ENCODE results near the gene STARD9. TPM values are rescaled to one million over a fixed set of nuclear protein-coding genes. Genes with fewer than 3 reads are reported as not detected.

STARD9 gene
- total and polyA plus RNA-seq, 2 of the 4 experiments (the other 2 are of a cell fraction): 2.0 to 3.2 TPM

DNA sequence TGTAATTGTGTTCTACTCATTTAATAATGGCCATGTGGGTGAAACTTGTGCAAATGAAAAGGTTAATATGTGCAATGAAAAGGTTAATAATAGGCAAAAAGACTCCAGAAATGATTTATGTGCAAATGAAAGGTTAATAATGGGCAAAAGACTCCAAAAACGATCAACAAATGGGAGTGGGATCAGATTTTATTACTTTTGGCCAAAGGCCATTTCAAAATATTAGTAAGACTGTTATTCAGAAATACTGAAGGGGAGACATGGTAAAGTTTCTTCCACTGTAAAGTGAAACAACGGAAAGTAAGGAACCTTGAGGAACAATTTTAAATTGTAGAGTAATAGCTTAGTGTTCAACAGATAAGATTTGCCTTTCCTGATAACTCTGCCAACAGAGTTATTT is 40.7 kb downstream of the STARD9 start:
- H3K56ac ChIP-seq (ENCODE audit: extremely low read depth, insufficient read depth, low read length): no peak overlapping the region
- no peak overlapping the region for H2BK15ac ChIP-seq (ENCODE audit: low read depth, low read length)
- no peak overlapping the region for H3K14ac ChIP-seq (replicated peaks; ENCODE audit: low read depth, low read length)
- dilution Hi-C loops (cut with HindIII; ENCODE audit: low sequenced_read_pairs, unreplicated experiment): no loop called here
- no peak for TF ChIP-seq BHLHE40 (IDR thresholded peaks at IDR 0.05; ENCODE audit: low read depth, low read length)
- TF ChIP-seq CHD1 (IDR thresholded peaks at IDR 0.05; ENCODE audit: low read depth, low read length): no peak
- TF ChIP-seq FOS (IDR thresholded peaks at IDR 0.05; ENCODE audit: low read depth, low read length): no peak
- no peak for TF ChIP-seq NFE2L2 (IDR thresholded peaks at IDR 0.05; ENCODE audit: low read depth, low read length)
- TF ChIP-seq SMC3 (IDR thresholded peaks at IDR 0.05; ENCODE audit: low read depth, low read length): no peak
- TF ChIP-seq MAFK (IDR thresholded peaks at IDR 0.05; ENCODE audit: low read depth, low read length): no peak
- no peak for TF ChIP-seq RFX5 (IDR thresholded peaks at IDR 0.05; ENCODE audit: low read depth, low read length)
- TF ChIP-seq, protein P1, sequence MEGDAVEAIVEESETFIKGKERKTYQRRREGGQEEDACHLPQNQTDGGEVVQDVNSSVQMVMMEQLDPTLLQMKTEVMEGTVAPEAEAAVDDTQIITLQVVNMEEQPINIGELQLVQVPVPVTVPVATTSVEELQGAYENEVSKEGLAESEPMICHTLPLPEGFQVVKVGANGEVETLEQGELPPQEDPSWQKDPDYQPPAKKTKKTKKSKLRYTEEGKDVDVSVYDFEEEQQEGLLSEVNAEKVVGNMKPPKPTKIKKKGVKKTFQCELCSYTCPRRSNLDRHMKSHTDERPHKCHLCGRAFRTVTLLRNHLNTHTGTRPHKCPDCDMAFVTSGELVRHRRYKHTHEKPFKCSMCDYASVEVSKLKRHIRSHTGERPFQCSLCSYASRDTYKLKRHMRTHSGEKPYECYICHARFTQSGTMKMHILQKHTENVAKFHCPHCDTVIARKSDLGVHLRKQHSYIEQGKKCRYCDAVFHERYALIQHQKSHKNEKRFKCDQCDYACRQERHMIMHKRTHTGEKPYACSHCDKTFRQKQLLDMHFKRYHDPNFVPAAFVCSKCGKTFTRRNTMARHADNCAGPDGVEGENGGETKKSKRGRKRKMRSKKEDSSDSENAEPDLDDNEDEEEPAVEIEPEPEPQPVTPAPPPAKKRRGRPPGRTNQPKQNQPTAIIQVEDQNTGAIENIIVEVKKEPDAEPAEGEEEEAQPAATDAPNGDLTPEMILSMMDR (conservative IDR thresholded peaks at IDR 0.05; ENCODE audit: low read depth, low read length): no peak
- TF ChIP-seq POLR2A (IDR thresholded peaks at IDR 0.05; ENCODE audit: low read depth, low read length): no peak
- TF ChIP-seq, protein P2, sequence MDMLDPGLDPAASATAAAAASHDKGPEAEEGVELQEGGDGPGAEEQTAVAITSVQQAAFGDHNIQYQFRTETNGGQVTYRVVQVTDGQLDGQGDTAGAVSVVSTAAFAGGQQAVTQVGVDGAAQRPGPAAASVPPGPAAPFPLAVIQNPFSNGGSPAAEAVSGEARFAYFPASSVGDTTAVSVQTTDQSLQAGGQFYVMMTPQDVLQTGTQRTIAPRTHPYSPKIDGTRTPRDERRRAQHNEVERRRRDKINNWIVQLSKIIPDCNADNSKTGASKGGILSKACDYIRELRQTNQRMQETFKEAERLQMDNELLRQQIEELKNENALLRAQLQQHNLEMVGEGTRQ (IDR thresholded peaks at IDR 0.05; ENCODE audit: low read depth, low read length): no peak
- H3K23ac ChIP-seq (ENCODE audit: low read depth, low read length): no peak overlapping the region
- in situ Hi-C loops (cut with MboI; ENCODE audit: low sequenced_read_pairs): no loop called here
- no peak for ATAC-seq (ENCODE audit: low read depth)
- no peak overlapping the region for H3K4me3 ChIP-seq (ENCODE audit: insufficient read depth, low read depth, low read length)
- no peaks in the 10 kb centered on the region for H3K4me1 ChIP-seq (ENCODE audit: control insufficient read depth, insufficient read depth, low read length)
- ChIA-PET POLR2A (ENCODE audit: unreplicated experiment) (no interaction called here), CTCF (no interaction called here)
- H3K4me2 ChIP-seq (ENCODE audit: low read depth, low read length): no peak overlapping the region
- H4K8ac ChIP-seq (ENCODE audit: low read depth in 2 of 2, low read length in 2 of 2): no peak overlapping the region
- H4K5ac ChIP-seq (ENCODE audit: low read depth, low read length): no peak overlapping the region
- H2AK9ac ChIP-seq (replicated peaks; ENCODE audit: low read depth, low read length, poor library complexity): no peak overlapping the region
- no peak overlapping the region for H4K91ac ChIP-seq (ENCODE audit: insufficient read depth, low read depth, low read length)
- WGBS, 2 experiments (ENCODE audit: extremely low coverage in 2 of 2, insufficient read length in 1 of 2): no CpG with 5 or more reads among the region's 2 CpGs
- H2AK5ac ChIP-seq (ENCODE audit: low read depth, low read length): no peak overlapping the region
- H3K9ac ChIP-seq (ENCODE audit: low read depth, low read length): no peak overlapping the region
- no peak overlapping the region for H2BK120ac ChIP-seq (ENCODE audit: low read depth, low read length)
- no peak overlapping the region for H3K27ac ChIP-seq (ENCODE audit: insufficient read depth, low read length)
- intact Hi-C loops (cut with micrococcal nuclease): no loop called here
- no peaks in the 10 kb centered on the region for H4K20me1 ChIP-seq (ENCODE audit: insufficient read depth, low read length)
- no peaks in the 10 kb centered on the region for H3K9me3 ChIP-seq (ENCODE audit: control insufficient read depth, insufficient read depth, low read length)
- BruUV-seq (replicated peaks): no TSS peak
- H3K18ac ChIP-seq (ENCODE audit: low read depth, low read length): no peak overlapping the region
- H3K4ac ChIP-seq (ENCODE audit: low read depth, low read length): no peak overlapping the region
- H2BK20ac ChIP-seq (ENCODE audit: low read depth, low read length): no peak overlapping the region
- 0 out of 2 replicates have a peak, but pooled peaks cover 3% of the 10 kb centered on the region for H3K9me1 ChIP-seq (ENCODE audit: insufficient read depth, low read length)
- H2BK5ac ChIP-seq (ENCODE audit: low read depth, low read length, poor library complexity, severe bottlenecking): no peak overlapping the region
- no peak overlapping the region for H2AFZ ChIP-seq (replicated peaks; ENCODE audit: low read length, poor library complexity)
- H3K36me3 ChIP-seq (ENCODE audit: control insufficient read depth, insufficient read depth, low read length): peaks cover 3% of the 10 kb centered on the region; the same call in 1 of the 2 replicates
- no peak for DNase-seq
- H3K79me1 ChIP-seq (ENCODE audit: low read depth in 1 of 2, low read length in 2 of 2): 0 out of 4 replicates have a peak, but pooled peaks cover 0 to 4% of the 10 kb centered on the region in 2 experiments
- no peaks in the 10 kb centered on the region for H3K27me3 ChIP-seq (ENCODE audit: control insufficient read depth, insufficient read depth, low read length)

Measured in IMR-90 (cell line).